ENCODE data around the gene SCOC. TPM values are rescaled to one million over a fixed set of nuclear protein-coding genes. Genes with fewer than 3 reads are reported as not detected.

SCOC gene
- total and polyA plus RNA-seq, 2 of the 13 experiments (the other 11 are each of a cell fraction or from before 2014, with no cell fraction given): 43.8 to 65.2 TPM

GRCh38 chr4:140373328-140374129, at the start of gene SCOC (continued):
- TF ChIP-seq ZNF280B (CRISPR knock-in tag; IDR thresholded peaks at IDR 0.05; ENCODE audit: borderline replicate concordance) (peak; percentile 94), ZBTB46 (CRISPR knock-in tag; IDR thresholded peaks at IDR 0.05; ENCODE audit: borderline replicate concordance) (no peak), SMC3 (IDR thresholded peaks at IDR 0.05; ENCODE audit: low read length) (no peak), CREB1 (IDR thresholded peaks at IDR 0.05) (peak; percentile 59), CREB1 (CRISPR knock-in tag; IDR thresholded peaks at IDR 0.05) (peak; percentile 85), IRF9 (CRISPR knock-in tag; IDR thresholded peaks at IDR 0.05; ENCODE audit: borderline replicate concordance) (peak; percentile 28; the same call in 1 of the 2 replicates), YY1 (IDR thresholded peaks at IDR 0.05; ENCODE audit: insufficient read depth, insufficient replicate concordance, low read depth, low read length) (peak; percentile 19), BORCS8-MEF2B (CRISPR knock-in tag; IDR thresholded peaks at IDR 0.05) (peak; percentile 65; the same call in 1 of the 2 replicates), GATAD1 (CRISPR knock-in tag; IDR thresholded peaks at IDR 0.05) (peak; percentile 77), ZNF510 (CRISPR knock-in tag; IDR thresholded peaks at IDR 0.05; ENCODE audit: low read depth) (peak; percentile 80; the same call in 1 of the 2 replicates), MTF1 (CRISPR knock-in tag; IDR thresholded peaks at IDR 0.05) (peak; percentile 75; the same call in 1 of the 2 replicates), ATF7-NPFF (CRISPR knock-in tag; IDR thresholded peaks at IDR 0.05; ENCODE audit: low read depth) (peak; percentile 73), E2F5 (CRISPR knock-in tag; conservative IDR thresholded peaks at IDR 0.05) (no peak), TSC22D2 (CRISPR knock-in tag; IDR thresholded peaks at IDR 0.05; ENCODE audit: borderline replicate concordance) (no peak), ZSCAN31 (CRISPR knock-in tag; IDR thresholded peaks at IDR 0.05; ENCODE audit: low read depth) (peak; percentile 89; the same call in 1 of the 2 replicates), CCDC6 (CRISPR knock-in tag; IDR thresholded peaks at IDR 0.05) (peak; percentile 87), CENPX (CRISPR knock-in tag; IDR thresholded peaks at IDR 0.05) (no peak), ZMAT3 (CRISPR knock-in tag; conservative IDR thresholded peaks at IDR 0.05) (no peak), ZNF501 (CRISPR knock-in tag; IDR thresholded peaks at IDR 0.05) (peak; percentile 89), PHF21A (CRISPR knock-in tag; IDR thresholded peaks at IDR 0.05) (peak; percentile 86), FOXC1 (CRISPR knock-in tag; IDR thresholded peaks at IDR 0.05; ENCODE audit: borderline replicate concordance) (peak; percentile 59; the same call in 1 of the 2 replicates), GPN1 (CRISPR knock-in tag; IDR thresholded peaks at IDR 0.05; ENCODE audit: borderline replicate concordance) (no peak), SMAD3 (CRISPR knock-in tag; IDR thresholded peaks at IDR 0.05) (no peak), BRF2 (CRISPR knock-in tag; IDR thresholded peaks at IDR 0.05) (no peak)
